T-helper 17 cell (primary cell): ENCODE data around the gene OR51B2. TPM values are rescaled to one million over a fixed set of nuclear protein-coding genes. Genes with fewer than 3 reads are reported as not detected.
"Not testable (repeated sequence)": the region's sequence is repeated elsewhere in the genome, so short reads cannot be mapped to it uniquely, and the experiment has no call there.

ENCODE experiments used
- ATAC-seq: fragments of 150-1000 bp; cut with Tn5 transposase; 2 replicates; pipeline ENCODE4 v1.10.0; 2021; ENCODE audit warnings: mild to moderate bottlenecking, moderate library complexity
- DNase-seq, 3 donors: peaks; one replicate each; pipeline versions ENCODE4 v3.0.0 to v3.0.0-alpha.2; 2020 to 2021
- H3K9me3 ChIP-seq: one replicate; pipeline ENCODE4 v1.7.0; 2013; ENCODE audit warnings: low read length, mild to moderate bottlenecking; ENCODE audit not compliant: control insufficient read depth, poor library complexity, severe bottlenecking
- H3K27ac Mint-ChIP-seq: one replicate; pipeline ENCODE4 v1.8.0; 2022; ENCODE audit warnings: mild to moderate bottlenecking, moderate library complexity, mixed read lengths
- H3K27me3 Mint-ChIP-seq: one replicate; pipeline ENCODE4 v1.8.0; 2022; ENCODE audit warnings: mixed read lengths
- H3K36me3 Mint-ChIP-seq: one replicate; pipeline ENCODE4 v1.8.0; 2022; ENCODE audit warnings: low read depth, mixed read lengths
- H3K4me1 Mint-ChIP-seq: one replicate; pipeline ENCODE4 v1.8.0; 2022; ENCODE audit warnings: mild to moderate bottlenecking, mixed read lengths
- H3K4me3 Mint-ChIP-seq: one replicate; pipeline ENCODE4 v1.8.0; 2022; ENCODE audit warnings: mild to moderate bottlenecking, moderate library complexity, mixed read lengths
- total RNA-seq, 4 donors: library from RNA in 2 of 4; stranded (reverse) in 2 of 4; gene quantifications; one replicate each; pipeline ENCODE4 v1.2.3 and lab custom pipeline; 2022 to 2026

The OR51B2 gene
- total RNA-seq, 2 donors from 2014 or later, result not detected

- no peaks in the 10 kb centered on the region for H3K9me3 ChIP-seq
- no peaks in the 10 kb centered on the region for H3K36me3 Mint-ChIP-seq
- no peak overlapping the region for H3K27ac Mint-ChIP-seq
- H3K27me3 Mint-ChIP-seq, result peaks cover 33% of the 10 kb centered on the region
- H3K4me1 Mint-ChIP-seq, result no peaks in the 10 kb centered on the region
- no peak for ATAC-seq
- H3K4me3 Mint-ChIP-seq, result no peak overlapping the region
- DNase-seq, result no peak
Measured at GRCh38 chr11:5300251-5300650, 23.8 kb downstream of the OR51B2 start.

DNA sequence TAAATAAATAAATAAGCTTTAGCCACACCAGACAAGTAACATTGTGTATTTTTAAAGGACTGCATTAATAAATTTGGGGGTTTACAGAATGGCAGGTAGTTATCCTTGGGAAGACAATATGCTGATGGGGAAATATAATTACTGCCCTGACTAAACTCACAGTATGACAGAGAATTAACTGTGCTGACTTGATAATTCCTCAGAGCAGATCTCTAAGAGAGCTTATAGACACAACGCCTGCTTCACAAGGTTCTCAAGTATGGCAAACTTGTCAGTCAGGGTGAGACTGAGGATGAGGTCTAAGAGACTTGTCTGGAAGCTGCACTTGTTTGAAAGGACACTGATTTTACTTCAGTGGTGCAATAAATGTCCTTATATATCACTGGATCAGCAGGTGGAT lies 25.6 kb downstream of the OR51B2 start:
- Mint-ChIP-seq H3K36me3 (no peaks in the 10 kb centered on the region), H3K4me3 (no peak overlapping the region), H3K4me1 (no peaks in the 10 kb centered on the region), H3K27ac (no peak overlapping the region), H3K27me3 (peaks cover 33% of the 10 kb centered on the region)
- ATAC-seq, result no peak
- no peak for DNase-seq
- H3K9me3 ChIP-seq, result no peaks in the 10 kb centered on the region

DNA sequence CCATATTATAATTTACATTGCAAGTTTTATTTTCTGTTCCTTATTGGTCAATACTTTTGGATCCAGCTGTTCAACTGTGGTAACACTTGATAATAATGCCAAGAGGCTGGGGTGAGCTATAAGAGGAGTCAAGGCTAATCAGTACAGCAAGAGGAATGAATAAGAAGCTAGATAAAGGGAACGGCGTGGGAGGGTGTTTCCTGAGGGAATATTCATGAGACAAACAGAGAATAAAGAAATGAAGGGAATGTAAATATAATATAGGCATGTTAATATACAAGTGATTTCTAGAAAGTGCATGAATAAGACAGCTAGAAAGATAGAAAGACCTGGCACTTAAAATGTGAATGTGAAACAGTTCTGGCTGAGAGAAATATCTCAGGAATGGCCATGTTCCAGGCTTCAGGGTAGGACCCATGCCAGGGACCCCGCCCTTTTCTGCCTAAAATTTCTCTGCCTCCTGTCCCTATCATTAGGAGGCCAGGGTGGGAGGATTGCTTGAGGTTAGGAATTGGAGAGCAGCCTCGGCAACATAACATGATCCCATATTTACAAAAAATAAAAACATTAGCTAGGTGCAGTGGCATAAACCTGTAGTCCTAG lies 26.3 kb downstream of the OR51B2 start:
- no peak for DNase-seq
- Mint-ChIP-seq H3K4me1 (no peaks in the 10 kb centered on the region), H3K27ac (no peak overlapping the region), H3K4me3 (no peak overlapping the region), H3K27me3 (peaks cover 33% of the 10 kb centered on the region), H3K36me3 (no peaks in the 10 kb centered on the region)
- ATAC-seq, result no peak
- no peaks in the 10 kb centered on the region for H3K9me3 ChIP-seq

DNA sequence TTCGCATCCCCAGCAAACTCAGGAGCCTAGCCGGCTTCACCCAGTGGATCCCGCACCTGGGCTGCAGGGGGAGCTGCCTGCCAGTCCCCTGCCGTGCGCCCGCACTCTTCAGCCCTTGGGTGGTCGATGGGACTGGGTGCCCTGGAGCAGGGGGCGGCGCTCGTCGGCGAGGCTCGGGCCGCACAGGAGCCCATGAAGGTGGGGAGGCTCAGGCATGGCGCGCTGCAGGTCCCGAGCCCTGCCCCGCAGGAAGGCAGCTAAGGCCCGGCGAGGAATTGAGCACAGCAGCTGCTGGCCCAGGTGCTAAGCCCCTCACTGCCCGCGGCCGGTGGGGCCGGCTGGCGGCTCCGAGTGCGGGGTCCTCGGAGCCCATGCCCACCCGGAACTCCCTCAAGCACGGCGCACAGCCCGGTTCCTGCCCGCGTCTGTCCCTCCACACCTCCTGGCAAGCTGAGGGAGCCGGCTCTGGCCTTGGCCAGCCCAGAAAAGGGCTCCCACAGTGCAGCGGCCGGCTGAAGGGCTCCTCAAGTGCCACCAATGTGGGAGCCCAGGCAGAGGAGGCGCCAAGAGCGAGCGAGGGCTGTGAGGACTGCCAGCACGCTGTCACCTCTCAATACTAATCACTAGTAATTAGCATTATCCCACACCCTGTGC lies 29.6 kb downstream of the OR51B2 start:
- not testable (repeated sequence) for H3K36me3 Mint-ChIP-seq, H3K27ac Mint-ChIP-seq, H3K4me3 Mint-ChIP-seq, H3K9me3 ChIP-seq, H3K4me1 Mint-ChIP-seq, DNase-seq, ATAC-seq
- H3K27me3 Mint-ChIP-seq, result peaks cover 25% of the 10 kb centered on the region

DNA sequence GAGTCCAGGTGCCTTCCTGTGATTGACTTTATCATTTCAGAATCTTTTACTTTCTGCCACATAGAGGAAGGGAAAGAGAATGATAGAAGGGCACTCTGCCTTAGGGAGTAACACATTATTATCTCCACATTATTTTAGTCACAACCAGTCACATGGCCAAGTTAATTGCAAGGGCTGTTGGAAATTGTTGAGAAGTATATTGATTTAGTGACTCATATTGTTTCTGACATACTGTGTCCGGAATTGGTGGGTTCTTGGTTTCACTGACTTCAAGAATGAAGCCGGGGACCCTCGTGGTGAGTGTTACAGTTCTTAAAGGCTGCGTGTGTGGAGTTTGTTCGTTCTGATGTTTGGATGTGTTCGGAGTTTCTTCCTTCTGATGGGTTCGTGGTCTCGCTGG lies 31.1 kb downstream of the OR51B2 start:
- no peaks in the 10 kb centered on the region for H3K9me3 ChIP-seq
- H3K4me3 Mint-ChIP-seq, result no peak overlapping the region
- H3K27ac Mint-ChIP-seq, result no peak overlapping the region
- no peaks in the 10 kb centered on the region for H3K4me1 Mint-ChIP-seq
- DNase-seq (no peak), ATAC-seq (no peak)
- peaks cover 18% of the 10 kb centered on the region for H3K27me3 Mint-ChIP-seq
- H3K36me3 Mint-ChIP-seq, result no peaks in the 10 kb centered on the region

- H3K9me3 ChIP-seq, result no peaks in the 10 kb centered on the region
- Mint-ChIP-seq H3K27me3 (peaks cover 1% of the 10 kb centered on the region), H3K36me3 (no peaks in the 10 kb centered on the region), H3K27ac (no peak overlapping the region), H3K4me3 (no peak overlapping the region), H3K4me1 (no peaks in the 10 kb centered on the region)
- ATAC-seq (no peak), DNase-seq (no peak)
Measured at GRCh38 chr11:5291207-5291838, 32.8 kb downstream of the OR51B2 start.

GRCh38 chr11:5290106-5290505 lies 34.0 kb downstream of the OR51B2 start:
- H3K9me3 ChIP-seq, result no peaks in the 10 kb centered on the region
- DNase-seq (no peak), ATAC-seq (no peak)
- H3K27ac Mint-ChIP-seq, result no peak overlapping the region
- H3K4me3 Mint-ChIP-seq, result no peak overlapping the region
- H3K36me3 Mint-ChIP-seq, result no peaks in the 10 kb centered on the region
- H3K4me1 Mint-ChIP-seq, result no peaks in the 10 kb centered on the region
- H3K27me3 Mint-ChIP-seq, result peaks cover 4% of the 10 kb centered on the region

GRCh38 chr11:5289696-5290095 lies 34.4 kb downstream of the OR51B2 start:
- Mint-ChIP-seq H3K4me1 (no peaks in the 10 kb centered on the region), H3K36me3 (no peaks in the 10 kb centered on the region), H3K27ac (no peak overlapping the region), H3K27me3 (peaks cover 8% of the 10 kb centered on the region), H3K4me3 (no peak overlapping the region)
- ATAC-seq (no peak), DNase-seq (no peak)
- no peaks in the 10 kb centered on the region for H3K9me3 ChIP-seq

DNA sequence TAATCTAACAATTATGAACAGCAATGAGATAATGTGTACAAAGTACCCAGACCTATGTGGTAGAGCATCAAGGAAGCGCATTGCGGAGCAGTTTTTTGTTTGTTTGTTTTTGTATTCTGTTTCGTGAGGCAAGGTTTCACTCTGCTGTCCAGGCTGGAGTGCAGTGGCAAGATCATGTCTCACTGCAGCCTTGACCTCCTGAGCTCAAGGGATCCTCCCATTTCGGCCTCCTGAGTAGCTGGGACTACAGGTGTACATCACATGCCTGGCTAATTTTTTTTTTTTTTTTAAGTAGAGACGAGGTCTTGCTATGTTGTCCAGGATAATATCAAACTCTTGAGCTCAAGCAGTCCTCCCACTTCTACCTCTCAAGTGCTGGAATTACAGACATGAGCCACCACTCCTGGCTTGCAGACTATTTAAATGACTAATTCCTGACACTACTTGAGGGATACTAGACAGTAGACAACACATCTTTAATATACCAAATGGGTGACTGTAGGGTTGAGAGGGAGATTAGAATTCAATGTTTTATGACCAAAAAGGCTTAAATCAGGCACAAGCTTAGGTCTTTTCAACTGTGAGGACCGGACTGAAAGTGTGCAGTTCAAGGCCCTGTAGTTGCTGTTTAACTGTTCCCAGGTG lies 35.1 kb downstream of the OR51B2 start:
- Mint-ChIP-seq H3K36me3 (no peaks in the 10 kb centered on the region), H3K27ac (no peak overlapping the region), H3K27me3 (peaks cover 10% of the 10 kb centered on the region), H3K4me1 (no peaks in the 10 kb centered on the region), H3K4me3 (no peak overlapping the region)
- DNase-seq (no peak), ATAC-seq (no peak)
- no peaks in the 10 kb centered on the region for H3K9me3 ChIP-seq

DNA sequence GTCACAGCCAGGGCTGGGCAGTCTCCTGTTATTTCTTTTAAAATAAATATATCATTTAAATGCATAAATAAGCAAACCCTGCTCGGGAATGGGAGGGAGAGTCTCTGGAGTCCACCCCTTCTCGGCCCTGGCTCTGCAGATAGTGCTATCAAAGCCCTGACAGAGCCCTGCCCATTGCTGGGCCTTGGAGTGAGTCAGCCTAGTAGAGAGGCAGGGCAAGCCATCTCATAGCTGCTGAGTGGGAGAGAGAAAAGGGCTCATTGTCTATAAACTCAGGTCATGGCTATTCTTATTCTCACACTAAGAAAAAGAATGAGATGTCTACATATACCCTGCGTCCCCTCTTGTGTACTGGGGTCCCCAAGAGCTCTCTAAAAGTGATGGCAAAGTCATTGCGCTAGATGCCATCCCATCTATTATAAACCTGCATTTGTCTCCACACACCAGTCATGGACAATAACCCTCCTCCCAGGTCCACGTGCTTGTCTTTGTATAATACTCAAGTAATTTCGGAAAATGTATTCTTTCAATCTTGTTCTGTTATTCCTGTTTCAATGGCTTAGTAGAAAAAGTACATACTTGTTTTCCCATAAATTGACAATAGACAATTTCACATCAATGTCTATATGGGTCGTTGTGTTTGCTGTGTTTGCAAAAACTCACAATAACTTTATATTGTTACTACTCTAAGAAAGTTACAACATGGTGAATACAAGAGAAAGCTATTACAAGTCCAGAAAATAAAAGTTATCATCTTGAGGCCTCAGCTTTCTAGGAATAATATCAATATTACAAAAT lies 35.8 kb downstream of the OR51B2 start:
- ATAC-seq, result no peak
- H3K9me3 ChIP-seq, result no peaks in the 10 kb centered on the region
- H3K4me3 Mint-ChIP-seq, result no peak overlapping the region

GRCh38 chr11:5286901-5287300 lies 37.2 kb downstream of the OR51B2 start:
- H3K4me3 Mint-ChIP-seq, result no peak overlapping the region
- ATAC-seq (no peak), DNase-seq (no peak)
- H3K9me3 ChIP-seq, result no peaks in the 10 kb centered on the region
- no peak overlapping the region for H3K27ac Mint-ChIP-seq
- H3K4me1 Mint-ChIP-seq, result no peaks in the 10 kb centered on the region
- H3K36me3 Mint-ChIP-seq, result no peaks in the 10 kb centered on the region
- H3K27me3 Mint-ChIP-seq, result peaks cover 10% of the 10 kb centered on the region

More for the DNA sequence above, 35.8 kb downstream of the OR51B2 start:
- Mint-ChIP-seq H3K27me3 (peaks cover 10% of the 10 kb centered on the region), H3K36me3 (no peaks in the 10 kb centered on the region), H3K4me1 (no peaks in the 10 kb centered on the region), H3K27ac (no peak overlapping the region)
- DNase-seq, result no peak

GRCh38 chr11:5286351-5286750 lies 37.7 kb downstream of the OR51B2 start:
- H3K9me3 ChIP-seq, result no peaks in the 10 kb centered on the region
- H3K4me1 Mint-ChIP-seq, result no peaks in the 10 kb centered on the region
- ATAC-seq, result no peak
- H3K4me3 Mint-ChIP-seq, result no peak overlapping the region
- H3K27ac Mint-ChIP-seq, result no peak overlapping the region
- H3K36me3 Mint-ChIP-seq, result no peaks in the 10 kb centered on the region
- H3K27me3 Mint-ChIP-seq, result peaks cover 10% of the 10 kb centered on the region
- DNase-seq, result no peak
